IPS-11a (cell line): ENCODE data around the gene MCCC1.
"Not testable (repeated sequence)": the region's sequence is repeated elsewhere in the genome, so short reads cannot be mapped to it uniquely, and the experiment has no call there.

Experiments
- H3K4me3 ChIP-seq: one replicate; pipeline ENCODE4 v1.5.1; 2013; ENCODE audit warnings: low read depth, low read length, control low read depth

MCCC1 gene

GRCh38 chr3:183099026-183099837 is at the start of gene MCCC1:
TSS of gene MCCC1 (minus strand) at chr3:183099496. CDS start at chr3:183099440, 56 bp downstream.
- peak within 1 kb of the TSS; percentile 95 for H3K4me3 ChIP-seq

GRCh38 chr3:183148056-183148455 is 48.8 kb upstream of the MCCC1 start:
- no peak overlapping the region for H3K4me3 ChIP-seq

GRCh38 chr3:183144363-183144762 is 45.1 kb upstream of the MCCC1 start:
- H3K4me3 ChIP-seq = no peak overlapping the region

GRCh38 chr3:183142199-183142598 is 42.9 kb upstream of the MCCC1 start:
- H3K4me3 ChIP-seq = no peak overlapping the region

- no peak overlapping the region for H3K4me3 ChIP-seq
Measured at GRCh38 chr3:183134844-183135243, 35.5 kb upstream of the MCCC1 start.

- no peak overlapping the region for H3K4me3 ChIP-seq
Measured at GRCh38 chr3:183132409-183132808, 33.1 kb upstream of the MCCC1 start.

- H3K4me3 ChIP-seq = no peak overlapping the region
Measured at GRCh38 chr3:183131735-183132134, 32.4 kb upstream of the MCCC1 start.

GRCh38 chr3:183131186-183131725 is 32.0 kb upstream of the MCCC1 start:
- no peak overlapping the region for H3K4me3 ChIP-seq

GRCh38 chr3:183129243-183129642 is 29.9 kb upstream of the MCCC1 start:
- H3K4me3 ChIP-seq = no peak overlapping the region

GRCh38 chr3:183128709-183129108 is 29.4 kb upstream of the MCCC1 start:
- no peak overlapping the region for H3K4me3 ChIP-seq

GRCh38 chr3:183123891-183124290 is 24.6 kb upstream of the MCCC1 start:
- H3K4me3 ChIP-seq = no peak overlapping the region

- no peak overlapping the region for H3K4me3 ChIP-seq
Measured at GRCh38 chr3:183122257-183122932, 23.1 kb upstream of the MCCC1 start.

- H3K4me3 ChIP-seq = no peak overlapping the region
Measured at GRCh38 chr3:183120538-183121215, 21.4 kb upstream of the MCCC1 start.

GRCh38 chr3:183117056-183117455 is 17.8 kb upstream of the MCCC1 start:
- H3K4me3 ChIP-seq = no peak overlapping the region

- peak overlapping the region; percentile 66 for H3K4me3 ChIP-seq
Measured at GRCh38 chr3:183116025-183116614, 16.8 kb upstream of the MCCC1 start.

- H3K4me3 ChIP-seq = no peak overlapping the region
Measured at GRCh38 chr3:183114384-183115178, 15.3 kb upstream of the MCCC1 start.

- not testable (repeated sequence) for H3K4me3 ChIP-seq
Measured at GRCh38 chr3:183109847-183110246, 10.6 kb upstream of the MCCC1 start.

- H3K4me3 ChIP-seq = no peak overlapping the region
Measured at GRCh38 chr3:183108470-183108869, 9.2 kb upstream of the MCCC1 start.

GRCh38 chr3:183108001-183108449 is 8.7 kb upstream of the MCCC1 start:
- no peak overlapping the region for H3K4me3 ChIP-seq

GRCh38 chr3:183107372-183107771 is 8.1 kb upstream of the MCCC1 start:
- H3K4me3 ChIP-seq = not testable (repeated sequence)
